ENCODE results near the gene ALAS1. TPM values are rescaled to one million over a fixed set of nuclear protein-coding genes. Genes with fewer than 3 reads are reported as not detected.

Gene ALAS1
- total and polyA plus RNA-seq, 2 experiments from 2014 or later: 30.4 to 33.9 TPM

GRCh38 chr3:52171514-52172261 lies 26.3 kb upstream of the ALAS1 start:
- peaks cover 11% of the 10 kb centered on the region for H3K4me1 ChIP-seq (ENCODE audit: insufficient read depth)
- no peaks in the 10 kb centered on the region for H3K79me2 ChIP-seq (ENCODE audit: insufficient read depth)
- no peak overlapping the region for H3K4me2 ChIP-seq (ENCODE audit: unreplicated experiment)
- TF ChIP-seq EZH2 (IDR thresholded peaks at IDR 0.05; ENCODE audit: insufficient read depth, poor library complexity, severe bottlenecking) (no peak), EZH2phosphoT487 (IDR thresholded peaks at IDR 0.05; ENCODE audit: insufficient read depth, low read depth) (no peak)
- no peaks in the 10 kb centered on the region for H3K9me3 ChIP-seq (ENCODE audit: low read depth)
- 66 to 76% methylated on average over 3 of the region's 3 CpGs for WGBS, 2 experiments (ENCODE audit: low coverage in 1 of 2, low lambda C conversion rate in 2 of 2, missing lambda C conversion rate in 2 of 2)
- no peaks in the 10 kb centered on the region for H3K27me3 ChIP-seq (replicated peaks; ENCODE audit: insufficient read depth)
- H3K36me3 ChIP-seq (ENCODE audit: low read depth): no peaks in the 10 kb centered on the region
- H3K27ac ChIP-seq: no peak overlapping the region
- H4K20me1 ChIP-seq (ENCODE audit: insufficient read depth): no peaks in the 10 kb centered on the region
- H3K9ac ChIP-seq: no peak overlapping the region
- H3K4me3 ChIP-seq: no peak overlapping the region
- no peaks in the 10 kb centered on the region for H3K9me2 ChIP-seq (ENCODE audit: insufficient read depth)
- no peaks in the 10 kb centered on the region for H3F3A ChIP-seq (ENCODE audit: insufficient read depth)
- DNase-seq: peak; percentile 85
- in situ Hi-C loops (cut with MboI): no loop called here
- H2AFZ ChIP-seq: peak overlapping the region; percentile 13; the same call in 1 of the 2 replicates

GRCh38 chr3:52172262-52172757 lies 25.6 kb upstream of the ALAS1 start:
- H4K20me1 ChIP-seq (ENCODE audit: insufficient read depth): no peaks in the 10 kb centered on the region
- H3K9ac ChIP-seq: no peak overlapping the region
- WGBS, 2 experiments (ENCODE audit: low coverage in 1 of 2, low lambda C conversion rate in 2 of 2, missing lambda C conversion rate in 2 of 2): 73 to 76% methylated on average over 5 of the region's 5 CpGs
- in situ Hi-C loops (cut with MboI): no loop called here
- no peaks in the 10 kb centered on the region for H3K36me3 ChIP-seq (ENCODE audit: low read depth)
- no peak overlapping the region for H3K27ac ChIP-seq
- H3K9me2 ChIP-seq (ENCODE audit: insufficient read depth): no peaks in the 10 kb centered on the region
- no peaks in the 10 kb centered on the region for H3K79me2 ChIP-seq (ENCODE audit: insufficient read depth)
- H3F3A ChIP-seq (ENCODE audit: insufficient read depth): no peaks in the 10 kb centered on the region
- TF ChIP-seq EZH2 (IDR thresholded peaks at IDR 0.05; ENCODE audit: insufficient read depth, poor library complexity, severe bottlenecking): no peak
- TF ChIP-seq EZH2phosphoT487 (IDR thresholded peaks at IDR 0.05; ENCODE audit: insufficient read depth, low read depth): no peak
- H3K27me3 ChIP-seq (replicated peaks; ENCODE audit: insufficient read depth): no peaks in the 10 kb centered on the region
- DNase-seq: no peak
- no peak overlapping the region for H2AFZ ChIP-seq
- peaks cover 11% of the 10 kb centered on the region for H3K4me1 ChIP-seq (ENCODE audit: insufficient read depth)
- H3K4me3 ChIP-seq: no peak overlapping the region
- no peaks in the 10 kb centered on the region for H3K9me3 ChIP-seq (ENCODE audit: low read depth)
- H3K4me2 ChIP-seq (ENCODE audit: unreplicated experiment): no peak overlapping the region

GRCh38 chr3:52173101-52173500 lies 24.9 kb upstream of the ALAS1 start:
- in situ Hi-C loops (cut with MboI): no loop called here
- Histone ChIP-seq H3K9me3 (ENCODE audit: low read depth) (no peaks in the 10 kb centered on the region), H3K27me3 (replicated peaks; ENCODE audit: insufficient read depth) (no peaks in the 10 kb centered on the region), H3K9ac (no peak overlapping the region), H3K9me2 (ENCODE audit: insufficient read depth) (no peaks in the 10 kb centered on the region), H4K20me1 (ENCODE audit: insufficient read depth) (no peaks in the 10 kb centered on the region), H3K27ac (no peak overlapping the region), H3K4me1 (ENCODE audit: insufficient read depth) (peaks cover 11% of the 10 kb centered on the region), H3K4me2 (ENCODE audit: unreplicated experiment) (no peak overlapping the region), H3K4me3 (no peak overlapping the region), H3F3A (ENCODE audit: insufficient read depth) (no peaks in the 10 kb centered on the region), H2AFZ (no peak overlapping the region), H3K36me3 (ENCODE audit: low read depth) (no peaks in the 10 kb centered on the region), H3K79me2 (ENCODE audit: insufficient read depth) (no peaks in the 10 kb centered on the region)
- WGBS, 2 experiments (ENCODE audit: low coverage in 1 of 2, low lambda C conversion rate in 2 of 2, missing lambda C conversion rate in 2 of 2): 85 to 86% methylated on average over 1 of the region's 1 CpG
- DNase-seq: no peak
- TF ChIP-seq EZH2phosphoT487 (IDR thresholded peaks at IDR 0.05; ENCODE audit: insufficient read depth, low read depth) (no peak), EZH2 (IDR thresholded peaks at IDR 0.05; ENCODE audit: insufficient read depth, poor library complexity, severe bottlenecking) (no peak)

GRCh38 chr3:52174896-52175295 lies 23.1 kb upstream of the ALAS1 start:
- 67 to 69% methylated on average over 9 of the region's 9 CpGs for WGBS, 2 experiments (ENCODE audit: low coverage in 1 of 2, low lambda C conversion rate in 2 of 2, missing lambda C conversion rate in 2 of 2)
- Histone ChIP-seq H3K27ac (no peak overlapping the region), H4K20me1 (ENCODE audit: insufficient read depth) (no peaks in the 10 kb centered on the region), H3K4me2 (ENCODE audit: unreplicated experiment) (no peak overlapping the region), H3K36me3 (ENCODE audit: low read depth) (no peaks in the 10 kb centered on the region), H3K79me2 (ENCODE audit: insufficient read depth) (no peaks in the 10 kb centered on the region), H3K4me1 (ENCODE audit: insufficient read depth) (peaks cover 11% of the 10 kb centered on the region), H3K4me3 (no peak overlapping the region), H3K9me3 (ENCODE audit: low read depth) (no peaks in the 10 kb centered on the region), H3F3A (ENCODE audit: insufficient read depth) (no peaks in the 10 kb centered on the region), H3K9me2 (ENCODE audit: insufficient read depth) (no peaks in the 10 kb centered on the region), H2AFZ (no peak overlapping the region), H3K27me3 (replicated peaks; ENCODE audit: insufficient read depth) (no peaks in the 10 kb centered on the region), H3K9ac (no peak overlapping the region)
- peak; percentile 76 for DNase-seq
- in situ Hi-C loops (cut with MboI): no loop called here
- TF ChIP-seq EZH2 (IDR thresholded peaks at IDR 0.05; ENCODE audit: insufficient read depth, poor library complexity, severe bottlenecking) (no peak), EZH2phosphoT487 (IDR thresholded peaks at IDR 0.05; ENCODE audit: insufficient read depth, low read depth) (no peak)
